GM10266 (cell line): ENCODE measurements around the gene ARHGEF7.

ENCODE experiments used
- DNase-seq: peaks from one replicate; pipeline ENCODE4 v3.0.0; 2012; ENCODE audit errors: extremely low spot score
- CTCF ChIP-seq: IDR thresholded peaks from 2 replicates; pipeline ENCODE4 v1.5.1; 2012; ENCODE audit warnings: mild to moderate bottlenecking, low read depth; ENCODE audit not compliant: control insufficient read depth, insufficient read depth; ENCODE audit errors: missing control alignments

The ARHGEF7 gene

GRCh38 chr13:111174377-111175114 is 59.4 kb downstream of the ARHGEF7 start:
- no peak for TF ChIP-seq CTCF
- no peak for DNase-seq

- no peak for TF ChIP-seq CTCF
- DNase-seq, result no peak
Measured at GRCh38 chr13:111175372-111175771, 60.3 kb downstream of the ARHGEF7 start.

- no peak for TF ChIP-seq CTCF
- DNase-seq, result no peak
Measured at GRCh38 chr13:111175935-111176334, 60.8 kb downstream of the ARHGEF7 start.

- TF ChIP-seq CTCF, result no peak
- DNase-seq, result no peak
Measured at GRCh38 chr13:111176421-111176820, 61.3 kb downstream of the ARHGEF7 start.

- no peak for DNase-seq
- no peak for TF ChIP-seq CTCF
Measured at GRCh38 chr13:111177081-111177711, 62.1 kb downstream of the ARHGEF7 start.

GRCh38 chr13:111177921-111178320 is 62.8 kb downstream of the ARHGEF7 start:
- no peak for TF ChIP-seq CTCF
- no peak for DNase-seq

GRCh38 chr13:111178402-111178801 is 63.3 kb downstream of the ARHGEF7 start:
- DNase-seq, result no peak
- no peak for TF ChIP-seq CTCF
